HS-5 (cell line): Measurements from ENCODE around the gene BCL11B.

ENCODE experiments used
- DNase-seq: peaks from one replicate; pipeline ENCODE4 v3.0.0-alpha.2; 2012; ENCODE audit warnings: low read depth

BCL11B gene

DNA sequence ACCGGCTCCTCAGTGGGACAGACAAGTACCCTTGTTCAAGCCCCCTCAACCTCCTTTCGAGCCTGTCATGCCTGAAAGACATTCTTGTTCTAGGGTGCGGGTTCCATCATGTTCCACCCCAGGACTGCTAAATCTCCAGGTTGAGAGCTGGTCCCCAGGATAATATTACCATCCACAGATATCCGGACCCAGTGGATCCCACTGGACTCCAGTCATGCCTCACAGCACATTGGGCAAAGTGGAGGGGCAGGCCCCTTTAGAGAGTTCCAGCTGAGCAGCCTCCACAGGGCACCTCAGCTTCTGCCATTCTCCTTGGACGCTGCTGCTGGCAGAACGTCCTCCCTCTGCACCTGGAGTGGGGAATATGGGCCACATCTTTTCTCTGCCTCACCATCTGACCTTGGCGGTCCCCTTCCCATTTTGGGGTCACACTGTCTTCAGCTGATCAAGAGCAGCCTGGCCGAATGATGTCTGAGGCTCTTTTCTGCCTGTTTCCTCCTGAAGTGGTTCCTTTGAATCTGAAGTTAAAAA, 137.4 kb downstream of the BCL11B start:
- no peak for DNase-seq

DNA sequence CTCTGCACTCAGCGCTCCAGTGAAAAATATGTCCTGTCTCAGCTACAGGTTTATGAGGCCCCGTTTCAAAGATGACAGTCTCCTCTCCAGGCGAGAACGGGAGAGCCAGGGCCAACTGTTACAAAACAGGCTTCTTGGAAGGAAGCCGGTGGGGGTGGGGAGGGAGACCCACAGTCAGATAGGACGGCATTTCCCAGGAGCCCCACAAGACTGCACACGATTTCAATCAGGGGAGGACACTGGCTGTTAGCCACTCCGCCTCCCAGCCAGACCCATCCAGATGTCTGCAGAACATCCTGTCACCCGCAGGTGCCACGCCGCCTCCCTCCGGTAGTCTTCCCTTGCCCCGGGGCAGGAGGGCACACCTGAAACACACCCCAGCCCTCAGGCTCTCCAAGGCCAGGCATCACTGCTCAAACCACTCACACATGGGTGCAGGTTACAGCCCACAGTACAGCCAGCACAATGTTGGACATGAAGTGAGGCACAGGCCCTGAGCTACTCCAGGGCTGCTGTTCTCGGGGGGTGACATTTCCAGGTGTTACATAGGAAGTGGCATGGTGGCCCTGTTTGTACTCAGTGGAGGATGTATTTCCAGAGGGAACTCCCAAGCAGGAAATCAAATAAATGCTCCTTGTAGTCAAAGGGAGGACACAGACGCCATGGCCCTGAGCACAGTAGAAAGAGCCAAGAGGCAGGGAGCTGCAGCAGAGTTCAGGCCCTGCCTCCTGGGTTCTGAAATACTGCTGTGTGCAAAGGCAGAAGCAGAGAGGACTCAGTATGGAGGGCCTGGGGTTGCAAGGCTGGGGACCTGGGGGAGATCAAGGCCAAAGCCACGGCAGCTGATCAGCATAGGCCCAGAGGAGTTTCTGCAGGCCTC, 138.1 kb downstream of the BCL11B start:
- no peak for DNase-seq

DNA sequence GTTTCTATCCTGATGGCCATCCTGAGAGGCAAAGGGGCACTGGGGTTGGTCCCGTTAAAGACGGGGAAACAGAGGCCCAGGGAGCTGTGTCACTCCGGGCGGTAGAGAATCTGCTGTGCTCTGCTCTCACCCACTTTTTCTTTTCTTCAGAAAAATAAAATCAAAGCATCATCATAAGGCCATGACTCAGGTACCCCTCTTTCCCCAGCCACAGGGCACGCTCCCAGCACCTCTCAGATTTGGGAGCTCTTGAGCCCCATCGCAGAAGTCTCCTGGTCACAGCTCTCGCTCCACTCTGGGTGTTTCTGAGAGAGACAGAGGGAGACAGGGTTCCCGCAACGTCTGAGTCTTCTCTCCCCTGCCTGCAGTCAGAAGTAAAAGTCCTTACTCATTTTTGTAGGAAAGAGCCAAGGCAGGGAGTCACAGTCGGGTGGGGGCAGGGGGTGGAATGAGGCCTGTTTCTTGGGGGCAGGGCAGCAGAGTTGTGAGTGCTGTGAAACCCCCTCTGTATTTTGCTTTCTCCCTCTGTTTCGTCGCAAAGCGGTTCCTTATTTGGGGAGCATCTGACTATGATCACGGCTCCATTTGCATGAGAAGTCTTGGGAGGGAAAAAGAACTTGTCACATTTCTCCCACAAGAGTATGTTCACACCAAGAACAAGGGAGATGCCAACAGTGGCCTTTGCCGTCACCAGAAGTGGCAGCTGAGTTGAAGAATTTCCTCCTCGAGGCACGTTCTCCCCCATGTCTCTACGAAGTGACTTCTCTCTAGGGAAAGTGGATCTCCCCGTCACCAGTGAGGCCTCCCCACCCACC, 139.0 kb downstream of the BCL11B start:
- no peak for DNase-seq

DNA sequence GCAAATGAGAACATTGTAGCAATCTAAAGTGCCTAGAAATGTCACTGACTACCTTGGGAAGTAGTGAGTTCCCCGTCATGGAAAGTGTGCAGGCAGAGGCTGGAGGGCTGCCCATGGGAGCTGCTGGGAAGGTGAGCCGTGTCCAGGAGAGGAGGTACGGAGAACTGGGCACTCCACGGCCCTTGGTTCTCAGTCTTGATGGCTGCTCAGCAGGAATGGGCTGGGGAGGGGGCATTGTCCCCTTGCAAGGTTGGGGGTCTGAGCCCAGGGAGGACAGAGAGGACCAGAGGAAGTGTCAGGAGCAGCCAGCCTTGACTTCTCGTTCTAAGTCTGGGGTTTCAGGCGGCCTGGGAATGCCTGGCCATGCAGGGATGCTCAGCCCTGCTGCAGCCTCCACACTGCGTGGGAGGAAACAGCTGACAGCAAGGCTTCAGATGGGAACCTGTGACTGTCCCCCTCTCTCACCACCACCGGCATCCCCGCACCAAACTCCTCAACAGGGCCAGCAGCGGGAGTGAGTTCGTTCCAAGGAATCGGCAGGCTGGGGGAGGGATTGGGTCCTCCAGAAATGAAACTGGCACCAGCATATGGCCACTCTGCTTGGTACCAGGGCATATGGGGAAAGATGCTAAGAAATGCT, 140.2 kb downstream of the BCL11B start:
- no peak for DNase-seq

DNA sequence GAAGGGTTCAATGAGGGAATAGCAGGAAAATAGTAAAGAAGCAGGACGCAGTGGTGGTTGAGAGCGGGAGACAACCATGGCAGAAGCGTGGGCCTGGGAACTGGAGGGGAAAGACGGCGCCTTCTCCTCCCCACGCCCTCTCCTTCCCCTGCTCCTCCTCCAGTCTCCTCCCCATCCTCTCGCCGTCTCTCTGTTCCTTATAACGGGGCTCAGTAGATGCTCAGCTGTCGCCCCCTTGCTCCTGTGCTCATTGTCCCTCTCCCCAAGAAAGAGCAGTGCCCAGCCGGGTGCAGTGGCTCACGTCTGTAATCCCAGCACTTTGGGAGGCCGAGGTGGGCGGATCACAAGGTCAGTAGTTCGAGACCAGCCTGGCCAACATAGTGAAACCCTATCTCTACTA, 142.0 kb downstream of the BCL11B start:
- DNase-seq, result no peak

DNA sequence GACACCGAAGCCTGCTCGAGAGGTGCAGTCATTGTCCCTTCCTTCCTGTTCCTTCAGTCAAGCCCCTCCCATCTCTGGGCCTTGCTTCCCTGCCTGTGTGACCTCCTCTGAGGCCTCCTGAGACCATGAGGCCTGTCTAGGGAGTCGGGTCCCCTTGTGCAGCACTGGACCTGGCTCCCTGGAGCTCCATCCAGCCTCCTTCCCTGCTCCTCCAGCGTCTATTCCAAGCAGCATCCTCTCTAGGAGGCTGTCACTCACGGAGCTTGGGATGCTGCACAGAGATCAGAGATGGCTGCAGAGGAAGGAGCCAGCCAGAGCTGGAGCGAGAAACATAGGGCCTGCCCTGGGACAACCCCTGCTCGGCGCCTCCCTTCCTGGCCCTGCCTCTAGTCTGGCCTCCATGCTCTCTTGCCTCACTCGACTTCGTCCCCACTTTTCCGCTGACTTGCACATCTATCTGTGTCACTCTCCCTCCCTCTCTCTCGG, 142.7 kb downstream of the BCL11B start:
- DNase-seq, result no peak

DNA sequence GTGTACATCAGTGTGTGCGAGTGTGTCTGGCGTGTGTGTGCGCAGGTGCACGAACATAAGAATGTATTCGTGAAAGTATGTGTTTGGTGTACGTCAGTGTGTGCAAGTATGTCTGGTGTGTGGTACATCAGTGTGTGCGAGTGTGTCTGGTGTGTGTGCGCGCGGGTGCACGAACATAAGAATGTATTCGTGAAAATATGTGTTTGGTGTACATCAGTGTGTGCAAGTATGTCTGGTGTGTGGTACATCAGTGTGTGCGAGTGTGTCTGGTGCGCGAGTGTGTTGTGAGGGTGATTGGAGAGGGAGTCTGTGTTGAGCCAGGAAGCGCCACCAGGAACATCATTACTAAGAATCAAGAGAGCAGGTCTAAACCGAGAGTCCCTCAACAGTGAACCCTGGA, 143.8 kb downstream of the BCL11B start:
- no peak for DNase-seq

DNA sequence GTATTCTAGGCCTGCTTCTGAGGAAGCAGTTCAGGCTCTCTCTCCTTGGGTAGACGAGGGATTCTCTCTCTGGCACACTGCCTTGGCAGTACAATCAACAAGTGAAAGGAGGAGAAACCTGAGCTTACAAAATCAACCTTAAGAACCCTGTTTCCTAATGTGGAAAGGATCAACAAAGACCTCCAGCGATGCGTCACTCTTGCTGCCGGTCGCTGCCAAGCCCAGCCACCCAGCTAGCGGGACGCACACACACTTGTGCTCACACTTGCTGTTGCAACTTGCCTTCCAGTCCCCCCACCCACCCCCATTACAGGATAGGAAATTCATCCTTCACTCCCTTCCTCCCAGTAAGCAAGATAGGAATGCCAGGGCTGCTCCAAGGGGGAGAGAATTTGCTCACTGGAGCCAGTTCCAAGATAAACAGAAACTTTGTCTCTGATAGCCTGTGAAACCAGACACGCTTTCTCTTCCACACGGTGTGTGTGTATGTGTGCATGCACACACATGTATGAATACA, 144.3 kb downstream of the BCL11B start:
- DNase-seq, result no peak

DNA sequence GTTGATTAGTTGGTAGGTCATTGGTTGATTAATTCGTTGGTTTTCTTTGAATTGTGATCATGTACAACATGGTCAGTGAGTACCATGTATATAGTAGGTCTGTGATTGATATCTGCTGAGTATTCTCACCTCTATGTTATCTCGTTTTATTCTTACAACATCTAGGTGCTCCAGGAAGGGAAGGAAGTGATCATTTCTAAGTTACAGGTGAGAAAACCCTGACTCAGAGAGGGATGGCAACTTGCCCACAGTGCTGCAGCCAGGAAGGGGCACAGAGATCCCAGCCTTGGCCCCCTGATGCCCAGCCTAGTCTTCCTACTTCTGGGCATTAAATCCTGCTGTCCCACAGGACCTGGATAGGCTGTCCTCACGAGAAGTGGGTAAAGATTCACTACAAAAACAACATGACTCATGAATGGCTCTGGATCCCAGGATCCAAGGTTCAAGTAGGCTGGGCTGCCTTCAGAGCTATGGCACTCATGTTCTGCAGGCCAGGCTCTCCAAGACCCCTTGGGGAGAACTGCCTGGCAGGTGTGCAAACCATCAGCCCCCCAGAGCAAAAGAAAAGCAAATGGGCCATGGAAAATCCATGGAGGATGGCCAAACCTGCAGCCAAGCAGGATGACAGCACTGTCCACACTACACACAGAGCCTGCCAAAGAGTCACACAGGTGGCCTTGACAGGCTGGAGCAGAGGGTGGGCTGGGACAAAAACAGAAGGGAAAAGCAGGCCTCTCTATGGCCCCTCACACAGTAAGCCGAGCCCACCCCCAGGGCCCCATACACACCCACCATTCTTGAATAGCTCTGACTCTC, 146.2 kb downstream of the BCL11B start:
- no peak for DNase-seq

DNA sequence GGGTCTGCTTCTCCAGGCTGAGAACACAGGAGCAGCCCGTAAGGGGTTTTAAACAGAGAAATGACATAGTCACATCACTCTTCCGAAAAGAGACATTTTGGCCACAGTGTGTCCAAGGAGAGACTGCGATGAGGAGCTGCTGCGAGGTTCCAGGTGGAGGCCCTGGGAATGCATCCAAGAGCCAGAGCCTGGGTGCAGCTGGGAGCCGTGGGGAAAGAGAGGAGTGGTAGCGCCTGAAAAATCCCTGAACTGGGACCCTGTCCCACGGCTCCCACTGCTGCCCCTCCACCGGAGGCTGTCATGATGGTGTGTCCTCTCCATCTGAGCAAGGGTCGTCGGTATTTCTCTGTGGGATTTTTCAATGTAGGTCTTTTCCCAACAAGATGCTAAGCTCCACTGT, 146.9 kb downstream of the BCL11B start:
- DNase-seq, result no peak

DNA sequence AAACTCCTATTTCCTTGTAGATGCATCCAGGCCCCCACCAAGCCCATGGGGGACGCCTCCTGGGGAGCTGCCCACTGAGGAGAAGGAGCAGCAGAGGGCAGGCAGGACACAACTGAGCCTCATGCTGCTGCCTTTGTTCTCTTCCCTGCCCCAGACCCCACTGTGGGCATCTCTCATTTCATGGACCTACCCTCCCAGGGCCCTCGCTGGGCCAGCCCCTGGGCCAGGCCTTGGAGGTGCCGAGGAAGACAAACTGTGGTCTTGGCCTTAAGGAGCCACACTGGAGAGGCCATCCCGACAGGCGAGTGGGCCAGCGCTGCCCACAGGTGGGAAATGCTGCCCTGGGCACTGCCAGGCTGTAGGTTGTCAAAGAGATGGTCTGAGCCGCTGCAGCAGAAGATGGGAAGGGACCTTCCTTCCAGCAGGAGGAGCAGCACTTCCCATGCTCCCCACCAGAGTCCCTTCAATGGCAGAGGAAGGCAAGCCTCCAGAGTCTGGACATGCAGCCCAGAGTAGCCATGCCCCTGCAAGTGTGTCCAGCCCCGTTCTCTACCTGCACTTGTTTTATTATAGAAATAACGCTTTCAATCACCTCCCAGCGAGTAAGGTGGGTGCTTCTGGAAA, 147.4 kb downstream of the BCL11B start:
- no peak for DNase-seq

DNA sequence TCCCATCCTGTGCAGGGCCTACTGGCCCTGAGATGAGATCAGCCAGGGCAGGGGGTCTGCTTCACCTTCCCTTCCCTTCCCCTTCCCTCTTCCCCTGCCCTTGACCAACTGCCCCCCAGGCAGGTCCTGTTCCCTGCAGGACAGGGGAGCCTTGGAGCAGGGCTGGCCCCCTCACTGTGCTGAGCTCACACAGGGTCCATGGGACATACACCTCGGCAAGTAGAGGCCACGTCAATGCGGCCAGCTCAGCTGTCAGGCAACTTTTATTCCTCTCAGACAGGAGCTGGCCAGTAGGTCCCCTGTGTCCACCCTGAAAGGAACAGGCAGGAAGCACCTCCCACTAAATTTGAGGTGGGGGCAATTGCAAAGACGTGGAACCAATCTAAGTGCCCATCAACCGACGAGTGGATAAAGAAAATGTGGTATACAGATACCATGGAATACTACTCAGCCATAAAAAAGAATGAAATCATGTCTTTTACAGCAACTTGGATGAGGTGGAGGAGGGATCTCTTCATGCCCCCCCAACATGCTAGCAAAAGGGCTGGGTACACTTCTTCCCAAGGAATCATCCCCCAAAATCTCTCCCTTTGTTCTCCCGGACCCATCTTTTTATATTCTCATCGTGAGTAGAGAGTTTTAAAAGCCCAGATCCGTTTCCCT, 148.7 kb downstream of the BCL11B start:
- no peak for DNase-seq

DNA sequence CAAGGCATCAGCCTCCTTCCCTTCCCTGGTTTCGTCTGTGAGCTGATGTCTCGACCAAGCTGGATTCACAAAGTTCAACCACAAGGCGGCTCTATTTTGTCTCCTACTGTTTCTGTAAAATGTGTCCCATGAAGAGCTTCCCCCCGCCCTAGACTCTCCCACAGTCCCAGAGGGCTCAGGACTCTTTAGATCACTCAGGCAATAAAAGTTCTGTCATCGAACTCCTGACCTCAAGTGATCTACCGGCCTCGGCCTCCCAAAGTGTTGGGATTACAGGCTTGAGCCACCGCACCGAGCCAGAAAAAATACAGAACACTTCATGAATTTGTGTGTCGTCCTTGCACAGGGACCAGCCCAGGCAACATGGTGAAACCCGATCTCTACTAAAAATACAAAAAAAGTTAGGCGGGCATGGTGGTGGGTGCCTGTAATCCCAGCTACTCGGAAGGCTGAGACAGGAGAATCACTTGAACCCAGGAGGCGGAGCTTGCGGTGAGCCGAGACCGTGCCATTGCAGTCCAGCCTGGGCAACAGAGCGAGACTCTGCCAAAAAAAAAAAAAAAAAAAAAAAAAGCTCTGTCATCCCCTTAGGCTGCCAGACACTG, 149.4 kb downstream of the BCL11B start:
- no peak for DNase-seq

DNA sequence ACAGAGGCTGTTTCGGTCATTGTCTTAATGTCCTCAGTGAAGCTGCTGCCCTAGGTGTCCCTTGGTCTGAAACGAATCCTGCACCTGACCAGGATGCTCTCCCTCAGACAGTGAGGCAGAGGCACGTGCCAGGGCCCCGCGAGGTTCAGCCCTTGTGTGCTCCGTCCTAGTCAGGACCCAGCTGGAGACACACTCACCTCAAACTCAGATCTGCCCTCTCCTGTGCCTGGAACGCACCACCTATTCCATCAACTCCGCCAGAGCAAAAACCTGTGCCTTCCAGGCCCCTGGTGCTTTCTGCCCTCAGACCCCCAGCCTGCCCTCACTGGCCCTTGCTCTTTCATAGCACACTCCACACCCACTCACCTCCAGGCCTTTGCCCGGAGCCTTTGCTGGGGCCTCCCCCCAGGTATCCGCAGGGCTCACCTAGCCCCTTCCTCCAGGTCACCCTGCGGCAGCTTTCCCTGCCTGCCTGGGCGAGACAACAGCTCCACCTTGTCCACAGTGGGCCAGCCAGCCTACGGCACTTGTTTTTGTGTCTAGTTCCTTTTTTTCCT, 150.6 kb downstream of the BCL11B start:
- no peak for DNase-seq

DNA sequence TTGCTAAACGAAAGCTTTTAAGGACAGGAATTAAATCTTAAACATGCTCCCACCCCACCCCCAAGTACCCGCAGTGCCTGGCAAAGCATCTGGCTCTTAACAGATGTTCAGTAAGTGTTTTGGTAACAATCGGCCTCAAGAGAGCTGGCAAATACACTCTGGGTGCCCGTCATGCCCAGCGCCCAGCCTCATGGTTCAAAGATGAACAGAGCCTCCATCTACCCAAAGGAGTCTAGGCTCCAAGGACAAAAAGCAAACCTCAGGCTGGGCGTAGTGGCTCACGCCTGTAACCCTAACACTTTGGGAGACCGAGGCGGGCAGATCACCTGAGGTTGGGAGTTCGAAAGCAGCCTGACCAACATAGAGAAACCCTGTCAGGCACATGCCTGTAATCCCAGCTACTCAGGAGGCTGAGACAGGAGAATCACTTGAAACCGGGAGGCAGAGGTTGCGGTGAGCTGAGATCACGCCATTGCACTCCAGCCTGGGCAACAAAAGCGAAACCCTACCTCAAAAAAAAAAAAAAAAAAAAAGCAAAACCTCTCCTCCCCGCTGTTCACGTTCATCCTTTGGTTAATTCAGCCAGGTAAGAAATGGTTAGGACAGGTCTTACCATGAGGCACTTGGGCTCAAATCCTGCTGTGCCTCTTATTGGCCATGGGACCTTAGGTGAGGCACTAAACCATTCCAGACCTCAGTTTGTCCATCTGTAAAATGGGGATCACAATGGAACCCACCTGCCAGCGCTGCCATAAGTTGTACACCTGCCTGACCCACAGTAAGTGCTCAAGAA, 151.3 kb downstream of the BCL11B start:
- DNase-seq, result no peak

DNA sequence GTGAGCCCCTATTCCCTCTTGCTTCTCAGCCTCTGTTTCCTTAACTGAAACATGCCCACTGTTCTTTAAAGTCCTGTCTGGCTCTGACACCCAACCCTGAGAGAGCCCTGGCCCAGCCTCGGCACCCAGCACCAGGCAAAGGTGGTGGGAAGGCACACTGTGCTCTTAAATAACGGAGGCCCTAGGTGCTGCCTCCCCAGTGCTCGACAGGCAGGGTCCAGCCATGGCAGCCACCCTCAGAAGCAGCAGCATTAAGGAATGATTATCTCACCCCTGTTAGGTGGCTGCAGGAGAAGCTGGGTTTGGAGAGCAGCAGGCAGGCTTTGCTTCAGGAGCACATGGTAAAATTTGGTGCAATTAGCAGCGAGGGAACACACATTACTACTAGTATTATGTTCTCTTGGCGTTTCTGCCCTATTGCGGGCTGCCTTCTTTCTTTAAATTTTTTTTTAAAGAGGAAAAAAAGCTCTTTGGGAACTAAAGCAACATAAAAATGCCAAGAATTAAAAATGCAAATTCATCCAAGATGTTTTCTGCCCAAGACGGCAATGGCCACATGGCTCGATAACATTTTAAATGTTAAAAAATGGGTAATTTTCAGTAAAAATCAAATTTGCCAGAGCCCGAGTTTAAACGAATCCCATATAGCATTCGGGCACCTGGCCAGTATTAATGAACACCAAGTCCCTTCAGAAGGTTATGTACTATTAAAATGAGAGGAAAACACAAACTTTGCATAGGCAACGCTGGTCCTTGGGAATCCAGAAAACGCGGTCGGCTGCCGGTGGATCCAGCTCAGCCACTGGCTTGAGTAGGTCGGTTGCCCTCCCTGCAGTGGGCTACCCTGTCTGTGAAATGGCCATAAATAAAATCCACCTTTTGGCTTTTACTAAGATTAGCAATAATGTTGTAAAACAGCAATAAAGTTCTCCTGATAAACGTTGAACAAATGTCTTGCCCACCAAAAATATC, 152.2 kb downstream of the BCL11B start:
- no peak for DNase-seq
